Stimulated activated CD8-positive, alpha-beta memory T cell treated with anti-CD3 and anti-CD28 coated beads, Interleukin-4, amount 100 ng/mL, for 48 hours (primary cell): ENCODE measurements around the gene SENP2.
"Not testable (repeated sequence)": the region's sequence is repeated elsewhere in the genome, so short reads cannot be mapped to it uniquely, and the experiment has no call there.

ENCODE experiments used
- DNase-seq: peaks from one replicate; pipeline ENCODE4 v3.0.0-alpha.2; 2020

Gene SENP2

GRCh38 chr3:185585859-185586685 is at the start of gene SENP2:
TSS of gene SENP2 (plus strand) at chr3:185586295. CDS start at chr3:185586414, 119 bp downstream.
- peak; percentile 100 for DNase-seq

DNA sequence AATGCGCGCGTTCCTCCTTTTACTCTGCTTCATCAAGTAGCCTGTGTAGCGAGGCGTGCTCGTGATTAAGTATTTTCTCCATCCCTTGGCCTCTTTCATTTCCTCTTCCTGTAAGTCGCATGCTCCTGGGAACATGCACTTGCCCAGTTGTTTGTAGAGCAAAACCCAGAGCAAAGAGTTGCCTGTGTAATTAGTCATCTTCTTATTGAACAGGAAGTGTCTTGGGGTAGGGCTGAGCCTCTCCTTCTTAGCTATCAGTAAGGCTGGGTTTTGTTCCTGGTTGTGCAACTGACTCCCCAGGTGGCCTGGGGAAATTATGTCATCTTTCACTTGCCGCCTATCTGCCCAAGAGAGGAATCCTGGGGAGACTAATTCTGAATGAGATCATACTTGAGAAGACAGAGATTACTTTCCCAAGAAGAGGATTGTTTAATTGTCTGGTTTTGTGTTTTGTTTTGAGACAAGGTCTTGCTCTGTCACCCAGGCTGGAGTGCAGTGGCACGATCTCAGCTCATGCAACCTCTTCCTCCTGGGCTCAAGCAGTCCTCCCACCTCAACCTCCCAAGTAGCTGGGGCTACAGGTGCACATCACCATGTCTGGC is 48.6 kb upstream of the SENP2 start:
- peak; percentile 56 for DNase-seq

DNA sequence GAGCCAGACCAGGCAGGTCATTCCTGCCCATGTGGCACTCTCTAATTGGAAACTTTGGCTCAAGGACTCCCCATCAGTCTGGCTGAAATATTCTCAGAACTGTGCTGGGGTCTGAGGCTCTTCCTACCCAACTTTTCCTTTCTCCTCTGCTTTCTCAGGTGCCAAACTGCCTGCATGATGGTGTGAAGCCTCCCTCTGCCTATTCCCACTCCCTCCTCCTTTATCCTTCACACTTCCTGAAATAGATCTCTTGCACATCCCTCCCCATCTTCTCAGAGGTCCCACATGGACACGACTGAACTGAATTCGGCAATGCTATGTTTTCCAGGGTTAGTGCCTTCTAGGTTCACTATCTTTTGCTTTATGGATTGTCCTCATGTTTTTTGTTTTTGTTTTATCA is 46.2 kb upstream of the SENP2 start:
- no peak for DNase-seq

GRCh38 chr3:185540695-185541094 is 45.4 kb upstream of the SENP2 start:
- DNase-seq = no peak

GRCh38 chr3:185549122-185549521 is 37.0 kb upstream of the SENP2 start:
- no peak for DNase-seq

GRCh38 chr3:185549651-185550111 is 36.4 kb upstream of the SENP2 start:
- no peak for DNase-seq

- DNase-seq = no peak
These were observed 33.7 kb upstream of the SENP2 start, which contains the start of gene LIPH for GRCh38 chr3:185552358-185552877. TSS of gene LIPH (minus strand) at chr3:185552588. CDS start at chr3:185552471, 117 bp downstream.

DNA sequence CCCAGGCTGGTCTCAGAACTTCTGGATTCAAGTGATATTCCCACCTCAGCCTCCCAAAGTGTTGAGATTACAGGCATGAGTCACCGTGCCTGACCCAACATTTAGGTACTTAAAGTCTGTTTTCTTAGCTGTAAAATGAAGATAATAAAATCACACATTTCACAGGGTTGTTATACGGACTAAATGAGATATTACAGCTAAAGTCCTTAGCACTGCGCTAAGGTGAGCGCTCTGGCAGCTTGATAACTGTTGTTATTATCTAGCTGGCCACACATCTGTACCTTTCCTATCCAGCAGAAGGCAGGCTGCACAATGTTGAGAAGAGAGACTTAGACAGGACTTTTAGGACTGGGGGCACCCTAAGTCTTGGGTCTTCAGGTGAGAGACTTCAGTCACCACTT is 31.0 kb upstream of the SENP2 start:
- DNase-seq = no peak

DNA sequence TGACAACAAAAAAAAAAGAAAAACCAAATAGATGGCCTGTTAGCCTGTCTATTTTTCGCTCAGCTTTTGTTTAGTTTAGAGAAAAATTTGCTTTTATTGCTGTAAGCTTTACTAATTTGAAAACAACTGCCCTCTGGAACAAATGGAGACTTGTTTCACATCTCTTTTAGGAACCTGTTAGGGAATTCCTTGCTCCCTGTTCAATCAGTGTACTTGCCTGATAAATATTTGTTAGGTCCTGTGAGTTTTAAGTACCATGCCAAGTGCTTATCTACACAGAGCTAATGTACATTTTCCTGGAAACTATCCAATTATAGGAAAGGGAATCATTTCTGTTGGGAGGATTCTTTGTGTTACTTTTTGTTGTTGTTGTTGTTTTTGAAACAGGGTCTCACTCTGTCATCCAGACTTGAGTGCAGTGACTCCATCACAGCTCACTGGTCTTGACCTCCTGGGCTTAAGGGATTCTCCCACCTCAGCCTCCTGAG is 30.2 kb upstream of the SENP2 start:
- no peak for DNase-seq

GRCh38 chr3:185556640-185557039 is 29.5 kb upstream of the SENP2 start:
- not testable (repeated sequence) for DNase-seq

DNA sequence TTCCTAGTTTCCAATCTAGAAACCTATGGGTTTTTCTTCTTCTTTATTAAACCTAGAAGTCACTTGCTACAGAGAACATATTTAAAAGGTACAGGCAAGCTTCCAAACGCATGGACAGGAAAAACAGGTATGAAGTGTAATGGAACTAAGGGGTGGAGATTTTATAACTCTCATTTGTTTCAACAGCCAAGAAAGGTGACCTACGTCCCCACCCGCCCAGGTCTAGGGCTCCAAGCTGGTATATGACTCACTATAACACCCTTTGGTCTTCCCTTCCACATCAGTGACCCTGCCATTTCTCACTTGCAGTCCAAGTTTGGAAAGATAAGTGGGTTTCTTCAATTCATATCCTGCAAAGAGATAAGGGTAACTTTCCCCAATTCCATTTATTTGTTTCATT is 27.7 kb upstream of the SENP2 start:
- no peak for DNase-seq

DNA sequence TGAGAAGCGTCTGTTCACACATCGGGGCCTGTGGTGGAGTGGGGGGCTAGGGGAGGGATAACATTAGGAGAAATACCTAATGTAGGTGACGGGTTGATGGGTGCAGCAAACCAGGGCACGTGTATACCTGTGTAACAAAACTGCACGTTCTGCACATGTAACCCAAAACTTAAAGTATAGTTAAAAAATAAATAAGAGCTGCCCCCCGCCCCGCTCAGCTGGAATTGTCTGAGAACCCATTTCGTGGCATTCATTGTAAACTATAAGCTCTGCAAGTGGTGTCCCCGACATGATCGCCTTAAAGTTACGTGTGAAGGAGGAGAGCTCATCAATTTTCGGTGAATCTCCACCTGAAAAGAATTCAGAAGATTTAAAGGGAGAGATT is 26.4 kb upstream of the SENP2 start:
- no peak for DNase-seq

DNA sequence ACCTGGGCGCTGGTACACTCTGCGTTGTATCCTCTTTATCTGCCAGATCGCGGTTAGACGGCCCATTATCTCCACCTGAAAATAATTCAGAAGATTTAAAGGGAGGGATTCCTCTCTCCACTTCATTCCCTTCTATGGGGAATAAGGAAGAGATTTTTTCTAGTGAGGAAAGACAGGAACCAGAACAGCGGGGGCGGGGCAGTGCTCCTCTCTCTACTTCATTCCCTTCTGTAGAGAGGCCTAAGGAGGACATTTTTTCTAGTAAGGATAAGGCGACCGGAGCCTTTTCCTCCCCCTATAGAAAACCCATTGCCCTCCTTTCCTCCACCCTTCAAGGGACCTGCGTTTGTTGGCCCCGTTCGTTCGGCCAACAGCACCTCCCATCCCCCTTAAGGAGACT is 25.4 kb upstream of the SENP2 start:
- DNase-seq = no peak

- DNase-seq = no peak
These were observed 24.6 kb upstream of the SENP2 start for GRCh38 chr3:185561374-185561943.

DNA sequence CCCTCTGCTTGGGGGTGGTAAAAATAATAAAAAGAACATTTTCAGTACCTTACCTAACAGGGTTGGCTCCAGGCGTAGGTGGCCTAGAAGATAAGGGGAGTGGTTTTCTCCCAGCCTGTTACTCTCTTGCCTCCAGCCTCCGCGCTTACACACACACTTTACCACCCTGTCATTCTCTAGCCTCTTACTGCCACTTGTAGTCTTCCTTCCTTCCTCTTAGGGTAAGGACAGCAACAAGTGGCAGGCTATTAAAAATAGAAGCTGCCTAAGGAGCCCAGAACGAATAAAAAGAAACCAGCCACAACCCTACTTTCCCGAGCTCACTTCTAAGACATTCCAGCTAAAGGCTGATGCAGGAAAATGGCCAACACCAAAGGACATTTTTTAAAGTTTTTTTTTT is 24.1 kb upstream of the SENP2 start:
- DNase-seq = no peak

DNA sequence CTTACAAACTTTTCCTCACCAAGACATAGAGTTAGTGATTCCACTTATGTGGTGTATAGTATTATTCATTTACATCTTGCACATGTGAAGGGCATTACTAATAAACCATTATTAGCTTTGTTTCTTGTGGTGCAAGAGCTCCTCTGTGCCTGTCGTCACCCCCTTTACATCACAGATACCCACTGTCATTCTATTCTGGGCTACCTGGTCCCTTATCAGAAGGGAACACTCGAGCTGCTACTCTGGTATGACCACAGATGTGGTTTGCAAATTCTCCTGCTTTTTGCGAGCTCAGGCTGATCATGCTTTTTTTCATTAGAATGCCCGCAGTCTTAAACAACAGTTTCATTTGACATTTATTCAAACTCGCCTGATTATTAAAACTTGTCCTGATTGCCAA is 13.9 kb upstream of the SENP2 start:
- no peak for DNase-seq

GRCh38 chr3:185575108-185575869 is 10.8 kb upstream of the SENP2 start:
- DNase-seq = peak; percentile 35

- DNase-seq = no peak
These were observed 3.9 kb upstream of the SENP2 start for GRCh38 chr3:185582236-185582635.

- DNase-seq = no peak
These were observed 3.2 kb upstream of the SENP2 start for GRCh38 chr3:185582871-185583270.

GRCh38 chr3:185583925-185584324 is 2.2 kb upstream of the SENP2 start:
- no peak for DNase-seq

DNA sequence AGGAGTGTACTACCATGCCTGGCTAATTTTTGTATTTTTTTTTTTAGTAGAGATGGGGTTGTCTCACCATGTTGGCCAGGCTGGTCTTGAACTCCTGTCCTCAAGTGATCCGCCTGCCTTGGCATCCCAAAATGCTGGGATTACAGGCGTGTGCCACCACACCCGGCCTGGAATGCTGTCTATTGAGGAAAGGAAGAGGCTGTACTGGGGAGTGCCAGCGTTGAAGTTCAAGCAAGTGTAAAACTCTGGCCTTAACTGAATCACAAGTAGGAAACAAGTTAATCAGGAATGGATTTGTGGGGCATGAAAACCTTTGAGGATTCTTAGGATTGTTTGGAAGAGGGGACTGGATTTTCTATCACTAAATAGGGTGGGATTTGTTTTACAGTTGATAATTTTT is 1.4 kb upstream of the SENP2 start:
- DNase-seq = no peak

GRCh38 chr3:185585518-185585858 is 607 bp upstream of the SENP2 start:
- peak; percentile 32 for DNase-seq

DNA sequence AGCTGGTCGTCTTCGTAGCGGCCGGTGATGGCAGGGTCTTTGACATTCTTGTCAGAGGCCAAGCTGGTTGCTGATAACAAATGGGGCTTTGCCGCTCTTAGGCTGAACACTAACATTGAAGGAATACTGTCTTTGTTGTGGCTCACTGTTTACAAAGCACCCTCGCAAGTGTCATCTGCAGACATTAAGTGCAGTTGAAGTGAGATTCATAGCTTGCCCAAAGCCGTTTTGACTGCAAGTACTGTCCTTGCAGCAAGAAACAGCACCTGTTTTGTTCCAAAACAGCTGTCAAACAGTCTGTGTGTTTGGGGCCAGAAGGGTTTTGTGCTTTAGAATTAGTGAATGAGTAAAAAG is 568 bp downstream of the SENP2 start:
- no peak for DNase-seq
